Lower lobe of right lung (tissue), 2 donors: ENCODE data around the gene TMEM44. TPM values are rescaled to one million over a fixed set of nuclear protein-coding genes. Genes with fewer than 3 reads are reported as not detected.

Experiments used
- ATAC-seq, 2 donors: fragments of 200-7000 bp; cut with Tn5 transposase; one replicate each; pipeline ENCODE4 v1.9.1; 2020 to 2022; ENCODE audit warnings: mild to moderate bottlenecking in 2 of 2, moderate library complexity in 2 of 2
- DNase-seq: peaks from one replicate; pipeline ENCODE4 v3.0.0-alpha.2; 2020
- H3K27ac ChIP-seq: fragments of 200-600 bp; one replicate; pipeline ENCODE4 v1.8.0; 2022
- H3K27me3 ChIP-seq: fragments of 200-600 bp; one replicate; pipeline ENCODE4 v1.8.0; 2022; ENCODE audit warnings: low read depth
- H3K36me3 ChIP-seq: fragments of 200-600 bp; one replicate; pipeline ENCODE4 v1.8.0; 2022; ENCODE audit warnings: mild to moderate bottlenecking
- H3K4me1 ChIP-seq: fragments of 200-600 bp; one replicate; pipeline ENCODE4 v1.8.0; 2022
- H3K4me3 ChIP-seq: fragments of 200-600 bp; one replicate; pipeline ENCODE4 v1.8.0; 2022; ENCODE audit warnings: mild to moderate bottlenecking
- H3K9me3 ChIP-seq: fragments of 200-600 bp; one replicate; pipeline ENCODE4 v1.8.0; 2022
- intact Hi-C: fragments of 100-400 bp; cut with DNase I; formaldehyde crosslinking; loops from one replicate; pipeline ENCODE4 v1.11.0; 2022
- total RNA-seq: library from RNA; stranded (reverse); fragmentation: NEBNext Ultra II Directional; extraction: Animal tissue kit (Norgen Biotek cat#: 25700); gene quantifications from one replicate; pipeline ENCODE4 v1.2.1, GENCODE V29; 2021
- TF ChIP-seq, protein P1 (sequence below): fragments of 200-600 bp; IDR thresholded peaks from one replicate; pipeline ENCODE4 v1.8.0; 2022; ENCODE audit warnings: antibody characterized with exemption, mild to moderate bottlenecking
- donor health status: DM: no; HTN: yes; CAD: no; lungs with severe emphysema.

TMEM44 gene
- total RNA-seq, 1 donor from 2014 or later = 22.7 TPM

DNA sequence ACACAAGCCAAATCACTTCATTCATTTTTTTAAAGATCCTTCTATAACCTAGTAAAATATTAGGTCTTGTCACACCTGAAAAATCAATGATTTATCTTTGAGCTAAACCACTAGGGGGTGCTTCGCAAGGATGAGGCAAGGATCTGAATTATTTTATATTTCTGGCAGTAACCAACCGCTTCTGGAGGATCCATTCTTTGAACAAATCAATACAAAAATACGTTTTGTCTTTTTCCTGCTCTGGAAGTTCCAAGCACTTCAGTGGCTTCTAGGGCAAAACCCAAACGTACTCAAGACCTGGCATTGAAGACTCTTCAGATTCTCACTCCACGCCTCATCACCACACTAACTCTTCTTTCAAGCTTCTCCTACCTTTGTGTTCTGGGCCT, 38.3 kb upstream of the TMEM44 start:
- no peaks in the 10 kb centered on the region for H3K9me3 ChIP-seq
- H3K36me3 ChIP-seq = peaks cover 22% of the 10 kb centered on the region
- no peaks in the 10 kb centered on the region for H3K27me3 ChIP-seq
- peaks cover 15% of the 10 kb centered on the region for H3K4me1 ChIP-seq
- ATAC-seq = peak; percentile 36 to 44
- TF ChIP-seq, protein P1, sequence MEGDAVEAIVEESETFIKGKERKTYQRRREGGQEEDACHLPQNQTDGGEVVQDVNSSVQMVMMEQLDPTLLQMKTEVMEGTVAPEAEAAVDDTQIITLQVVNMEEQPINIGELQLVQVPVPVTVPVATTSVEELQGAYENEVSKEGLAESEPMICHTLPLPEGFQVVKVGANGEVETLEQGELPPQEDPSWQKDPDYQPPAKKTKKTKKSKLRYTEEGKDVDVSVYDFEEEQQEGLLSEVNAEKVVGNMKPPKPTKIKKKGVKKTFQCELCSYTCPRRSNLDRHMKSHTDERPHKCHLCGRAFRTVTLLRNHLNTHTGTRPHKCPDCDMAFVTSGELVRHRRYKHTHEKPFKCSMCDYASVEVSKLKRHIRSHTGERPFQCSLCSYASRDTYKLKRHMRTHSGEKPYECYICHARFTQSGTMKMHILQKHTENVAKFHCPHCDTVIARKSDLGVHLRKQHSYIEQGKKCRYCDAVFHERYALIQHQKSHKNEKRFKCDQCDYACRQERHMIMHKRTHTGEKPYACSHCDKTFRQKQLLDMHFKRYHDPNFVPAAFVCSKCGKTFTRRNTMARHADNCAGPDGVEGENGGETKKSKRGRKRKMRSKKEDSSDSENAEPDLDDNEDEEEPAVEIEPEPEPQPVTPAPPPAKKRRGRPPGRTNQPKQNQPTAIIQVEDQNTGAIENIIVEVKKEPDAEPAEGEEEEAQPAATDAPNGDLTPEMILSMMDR = peak; percentile 44
- intact Hi-C loops = loop anchor here (10.0 kb wide), 1 partner anchor 863 kb away; no protein-coding TSS in a partner anchor
- peak overlapping the region; percentile 95 for H3K27ac ChIP-seq
- H3K4me3 ChIP-seq = peak overlapping the region; percentile 65
- no peak for DNase-seq

DNA sequence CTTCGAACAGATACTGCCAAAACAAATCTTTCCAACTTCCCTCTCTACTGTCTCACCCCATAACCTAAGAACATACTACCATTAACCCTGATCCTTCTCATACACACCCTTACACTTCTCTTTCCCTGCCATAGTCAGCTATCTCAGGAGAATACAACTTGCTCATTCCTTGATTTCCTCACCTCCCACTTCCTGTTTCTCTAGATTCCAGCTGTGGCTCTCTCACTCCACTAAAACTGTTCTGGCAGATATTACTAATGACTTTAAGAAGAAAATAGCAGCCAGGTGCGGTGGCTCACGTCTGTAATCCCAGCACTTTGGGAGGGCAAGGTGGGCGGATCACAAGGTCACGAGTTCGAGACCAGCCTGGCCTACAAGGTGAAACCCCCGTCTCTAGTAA, 34.1 kb upstream of the TMEM44 start:
- DNase-seq = no peak

DNA sequence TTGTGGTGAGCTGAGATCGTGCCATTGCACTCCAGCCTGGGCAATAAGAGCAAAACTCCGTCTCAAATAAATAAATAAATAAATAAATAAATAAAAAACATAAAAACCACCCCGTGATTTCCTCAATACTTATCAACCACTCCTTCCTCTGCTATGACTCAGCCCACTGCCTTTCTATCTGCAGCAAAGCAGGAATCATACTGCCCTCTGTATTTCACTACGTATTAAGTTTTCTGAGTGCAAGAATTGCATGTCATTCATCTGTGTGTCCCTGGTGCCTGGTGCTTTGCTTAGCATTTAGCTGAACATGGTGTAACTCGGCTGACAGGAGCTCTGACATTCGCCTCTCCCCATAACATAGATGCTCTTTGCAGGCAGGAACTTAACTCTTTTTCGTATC, 31.6 kb upstream of the TMEM44 start:
- intact Hi-C loops = no loop called here
- DNase-seq = no peak
- Histone ChIP-seq H3K27me3 (no peaks in the 10 kb centered on the region), H3K36me3 (peaks cover 76% of the 10 kb centered on the region), H3K4me1 (peaks cover 23% of the 10 kb centered on the region), H3K27ac (no peak overlapping the region), H3K4me3 (no peak overlapping the region), H3K9me3 (no peaks in the 10 kb centered on the region)
- no peak for ATAC-seq
- TF ChIP-seq, protein P1 = no peak

More for the DNA sequence above, 34.1 kb upstream of the TMEM44 start:
- Histone ChIP-seq H3K9me3 (no peaks in the 10 kb centered on the region), H3K4me1 (peaks cover 17% of the 10 kb centered on the region), H3K27ac (no peak overlapping the region), H3K27me3 (no peaks in the 10 kb centered on the region), H3K36me3 (peaks cover 52% of the 10 kb centered on the region), H3K4me3 (no peak overlapping the region)
- TF ChIP-seq, protein P1 = no peak
- intact Hi-C loops = no loop called here
- no peak for ATAC-seq

DNA sequence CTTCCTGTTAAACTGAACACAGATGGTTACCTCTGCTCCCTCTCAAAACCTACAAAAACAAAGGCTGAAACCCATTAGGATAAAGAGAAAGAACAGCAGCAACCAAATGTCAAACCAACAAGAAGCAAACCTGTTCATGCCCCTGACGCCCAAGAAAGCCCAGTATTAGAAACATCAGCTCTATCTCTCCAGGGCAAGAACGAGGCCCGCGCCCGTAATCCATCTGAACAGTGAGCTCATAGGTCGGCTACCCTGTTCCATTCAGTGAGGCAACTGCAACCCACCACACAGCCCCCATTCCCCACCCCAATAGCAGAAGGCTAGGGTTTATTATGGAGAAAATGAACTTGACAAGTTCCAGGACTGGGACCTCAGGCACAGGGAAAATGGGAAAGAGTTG, 28.7 kb upstream of the TMEM44 start:
- TF ChIP-seq, protein P1 = no peak
- intact Hi-C loops = no loop called here
- Histone ChIP-seq H3K4me3 (peak overlapping the region; percentile 7), H3K36me3 (peaks cover 87% of the 10 kb centered on the region), H3K4me1 (peaks cover 23% of the 10 kb centered on the region), H3K27ac (peak overlapping the region; percentile 53), H3K27me3 (no peaks in the 10 kb centered on the region), H3K9me3 (no peaks in the 10 kb centered on the region)
- DNase-seq = no peak
- no peak for ATAC-seq

DNA sequence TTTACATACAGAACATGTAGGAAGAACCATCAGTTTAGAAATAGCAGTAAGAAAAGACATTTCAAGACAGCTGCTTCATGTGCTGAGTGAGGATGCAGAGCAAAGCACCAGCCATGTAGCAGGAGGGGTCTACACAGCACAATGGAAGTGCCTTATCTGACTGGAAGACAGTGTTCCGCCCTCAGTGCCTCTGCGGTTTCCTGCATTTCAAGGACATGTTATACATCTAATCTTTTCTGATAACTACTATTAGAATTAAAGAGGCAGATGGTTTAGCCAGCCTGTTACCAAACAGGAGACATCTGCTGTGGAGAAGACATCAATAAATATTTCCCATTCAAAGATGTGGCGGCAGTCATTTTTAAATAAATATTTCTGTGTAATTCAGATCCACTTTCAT, 28.2 kb upstream of the TMEM44 start:
- Histone ChIP-seq H3K4me1 (peaks cover 23% of the 10 kb centered on the region), H3K4me3 (no peak overlapping the region), H3K36me3 (peaks cover 82% of the 10 kb centered on the region), H3K9me3 (no peaks in the 10 kb centered on the region), H3K27ac (peak overlapping the region; percentile 53), H3K27me3 (no peaks in the 10 kb centered on the region)
- intact Hi-C loops = no loop called here
- ATAC-seq = peak; percentile 41 to 68
- no peak for DNase-seq
- TF ChIP-seq, protein P1 = no peak

GRCh38 chr3:194659778-194660177, 26.6 kb upstream of the TMEM44 start:
- Histone ChIP-seq H3K27ac (no peak overlapping the region), H3K27me3 (no peaks in the 10 kb centered on the region), H3K4me3 (no peak overlapping the region), H3K36me3 (peaks cover 75% of the 10 kb centered on the region), H3K9me3 (no peaks in the 10 kb centered on the region), H3K4me1 (peaks cover 23% of the 10 kb centered on the region)
- no peak for ATAC-seq
- intact Hi-C loops = no loop called here
- no peak for DNase-seq
- TF ChIP-seq, protein P1 = no peak
